ENCODE measurements around the gene MAGEB1.

MAGEB1 gene, protein sequence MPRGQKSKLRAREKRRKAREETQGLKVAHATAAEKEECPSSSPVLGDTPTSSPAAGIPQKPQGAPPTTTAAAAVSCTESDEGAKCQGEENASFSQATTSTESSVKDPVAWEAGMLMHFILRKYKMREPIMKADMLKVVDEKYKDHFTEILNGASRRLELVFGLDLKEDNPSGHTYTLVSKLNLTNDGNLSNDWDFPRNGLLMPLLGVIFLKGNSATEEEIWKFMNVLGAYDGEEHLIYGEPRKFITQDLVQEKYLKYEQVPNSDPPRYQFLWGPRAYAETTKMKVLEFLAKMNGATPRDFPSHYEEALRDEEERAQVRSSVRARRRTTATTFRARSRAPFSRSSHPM

DNA sequence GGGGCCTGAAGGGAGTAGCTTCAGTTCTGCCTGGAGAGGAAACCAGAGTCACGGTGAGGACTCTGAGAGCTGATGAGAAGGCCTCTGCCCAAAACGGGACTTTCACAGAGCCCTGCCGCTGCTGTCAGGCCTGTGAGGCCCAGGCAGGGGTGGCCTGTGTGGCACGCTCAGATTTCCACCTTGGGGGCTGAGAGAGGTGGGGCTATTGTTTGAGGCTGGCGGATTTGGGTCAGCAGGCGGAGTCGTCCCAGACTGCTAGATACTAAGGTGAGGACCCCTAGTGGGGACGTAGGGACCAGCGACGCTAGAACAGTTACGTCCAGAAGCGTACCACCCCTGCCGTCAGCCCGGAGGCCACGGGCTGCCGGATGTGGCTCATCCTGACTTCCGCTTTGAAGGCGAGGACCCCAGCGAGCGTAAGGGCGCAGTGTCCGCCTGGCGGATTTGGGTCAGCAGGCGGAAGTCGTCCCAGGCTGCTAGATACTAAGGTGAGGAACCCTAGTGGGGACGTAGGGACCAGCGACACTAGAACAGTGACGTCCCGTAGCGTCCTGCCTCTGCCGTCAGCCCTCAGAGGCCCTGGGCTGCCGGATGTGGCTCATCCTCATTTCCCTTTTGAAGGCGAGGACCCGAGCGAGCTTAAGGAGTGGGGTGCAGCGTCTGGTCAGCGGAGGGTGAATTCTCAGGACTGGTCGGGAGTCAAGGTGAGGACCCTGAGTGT is at the start of gene MAGEB1:
Gene MAGEB1 (plus strand): TSS at position 378 of the 721 bp plus-strand sequence. CDS start 3,348 bp downstream, outside the sequence.
- no peak for DNase-seq

DNA sequence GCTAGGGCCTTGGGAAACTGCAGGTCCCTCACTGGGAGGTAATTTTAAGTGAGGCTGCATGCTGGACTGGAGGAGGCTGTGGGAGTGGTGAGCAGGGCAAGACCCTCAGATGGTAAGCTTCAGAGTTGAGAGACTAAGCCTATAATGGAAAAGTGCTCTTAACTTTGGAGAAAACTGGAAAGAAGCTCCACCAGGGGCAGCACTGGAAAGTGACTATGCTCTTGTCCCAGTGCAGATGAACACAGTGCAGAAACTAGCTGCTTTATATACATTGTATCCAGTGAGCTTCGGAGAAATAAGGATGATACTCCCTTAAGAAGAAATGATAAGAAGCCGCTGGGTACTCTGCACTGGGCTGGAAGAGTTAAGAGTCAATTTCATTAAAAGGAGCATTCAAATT is 34.8 kb upstream of the MAGEB1 start:
- DNase-seq: no peak

DNA sequence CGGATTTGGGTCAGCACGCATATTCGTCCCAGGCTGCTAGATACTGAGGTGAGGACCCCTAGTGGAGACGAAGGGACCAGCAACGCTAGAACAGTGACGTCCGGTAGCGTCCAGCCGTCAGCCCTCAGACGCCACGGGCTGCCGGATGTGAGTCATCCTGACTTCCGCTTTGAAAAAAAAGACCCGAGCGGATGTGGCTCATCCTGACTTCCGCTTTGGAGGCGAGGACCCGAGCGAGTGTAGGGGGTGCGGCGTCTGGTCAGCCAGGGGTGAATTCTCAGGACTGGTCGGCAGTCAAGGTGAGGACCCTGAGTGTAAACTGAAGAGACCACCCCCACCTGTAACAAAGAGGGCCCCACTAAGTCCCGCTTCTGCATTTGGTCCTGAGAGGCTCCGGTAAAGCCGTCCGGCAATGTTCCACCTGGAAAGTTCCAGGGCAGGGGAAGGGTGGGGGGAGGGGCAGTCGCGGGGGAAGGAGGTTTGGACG is 31.5 kb upstream of the MAGEB1 start, which contains the start of gene MAGEB2:
Gene MAGEB2 (plus strand): TSS at position 207 of the 487 bp plus-strand sequence. CDS start 3,018 bp downstream, outside the sequence.
- DNase-seq: no peak

DNA sequence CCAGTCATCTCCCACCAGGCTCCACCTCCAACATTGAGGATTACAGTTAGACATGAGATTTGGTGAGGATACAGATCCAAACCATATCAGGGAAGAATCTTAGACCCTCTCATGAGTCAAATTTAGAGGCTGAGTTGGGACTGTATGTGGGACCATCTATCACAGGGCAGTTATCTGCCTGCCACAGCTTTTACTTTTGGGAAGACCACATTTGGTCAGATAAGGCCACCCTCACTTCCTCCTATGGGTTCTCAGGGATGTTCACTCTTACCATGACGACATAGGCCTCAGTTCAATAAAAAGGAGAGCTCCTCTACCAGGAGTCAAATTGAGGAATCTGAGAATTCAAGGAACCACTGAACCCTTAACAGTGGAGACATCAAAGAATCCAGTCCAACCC is 29.5 kb upstream of the MAGEB1 start:
- no peak for DNase-seq

DNA sequence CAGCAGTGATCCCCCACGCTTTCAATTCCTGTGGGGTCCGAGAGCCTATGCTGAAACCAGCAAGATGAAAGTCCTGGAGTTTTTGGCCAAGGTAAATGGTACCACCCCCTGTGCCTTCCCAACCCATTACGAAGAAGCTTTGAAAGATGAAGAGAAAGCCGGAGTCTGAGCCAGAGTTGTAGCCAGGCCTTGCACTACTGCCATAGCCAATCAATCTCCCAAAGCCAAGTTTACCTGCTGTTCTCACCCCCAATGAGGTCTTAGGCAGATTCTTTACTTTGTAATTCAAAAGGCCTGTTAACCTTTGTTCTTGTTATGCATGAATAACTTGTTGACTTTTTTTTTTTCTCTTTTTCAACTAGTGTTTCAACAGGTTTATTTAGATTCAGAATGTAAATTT is 27.6 kb upstream of the MAGEB1 start:
- DNase-seq: no peak

DNA sequence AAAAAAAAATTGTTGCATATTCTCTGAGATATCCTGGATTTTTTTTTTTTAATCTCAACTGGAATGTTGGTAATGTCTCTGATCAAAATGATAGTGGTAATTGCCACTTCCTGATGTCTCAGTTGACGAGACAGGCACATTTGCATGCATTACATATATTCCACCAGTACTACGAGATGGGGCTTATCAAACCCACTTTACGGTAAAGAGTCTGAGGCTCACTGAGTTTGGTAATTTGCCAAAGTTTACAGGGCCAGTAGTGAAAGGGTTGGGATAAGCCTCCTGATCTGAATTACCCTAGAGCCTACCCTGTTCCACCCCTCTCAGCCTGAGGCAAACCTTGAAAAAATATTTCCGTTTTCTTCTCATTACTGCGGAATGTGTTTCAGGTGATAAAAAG is 26.3 kb upstream of the MAGEB1 start:
- no peak for DNase-seq

DNA sequence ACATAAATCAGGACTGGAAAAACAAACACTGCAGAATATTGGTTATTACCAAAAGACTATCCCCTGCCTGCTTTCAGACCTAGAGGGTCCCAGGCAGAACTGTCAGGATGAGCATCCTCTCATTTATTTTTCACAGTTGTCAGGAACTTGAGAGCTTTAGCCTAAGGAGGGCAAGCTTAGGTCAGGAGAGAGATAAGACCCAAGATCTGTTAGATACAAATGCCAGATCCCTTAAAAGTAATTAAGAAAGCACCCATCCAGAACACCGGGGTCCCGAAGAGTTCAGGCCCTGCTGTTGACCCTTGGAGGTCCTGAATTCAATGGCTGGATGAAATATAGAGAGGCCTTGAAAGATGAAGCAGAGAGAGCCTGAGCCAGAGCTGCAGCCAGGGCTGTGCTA is 22.4 kb upstream of the MAGEB1 start:
- DNase-seq: no peak

DNA sequence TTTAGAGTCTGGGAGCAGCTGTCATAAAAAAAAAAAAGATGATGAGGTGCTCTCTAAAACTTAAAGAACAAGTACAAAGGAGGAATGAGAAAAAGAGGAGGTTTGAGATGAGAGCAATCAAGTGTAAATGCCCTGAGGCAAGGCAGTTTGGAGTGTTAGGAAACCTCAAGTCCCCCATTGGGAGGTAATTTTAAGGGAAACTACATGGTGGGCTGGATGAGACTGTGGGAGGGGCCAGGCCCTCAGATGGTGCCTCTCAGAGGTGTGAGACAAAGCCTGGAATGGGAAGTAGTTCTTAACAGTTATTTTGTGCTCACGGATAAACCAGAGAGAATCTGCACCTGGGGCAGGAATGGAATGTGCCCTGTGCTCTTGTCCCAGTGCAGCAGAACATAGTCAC is 18.4 kb upstream of the MAGEB1 start:
- no peak for DNase-seq

DNA sequence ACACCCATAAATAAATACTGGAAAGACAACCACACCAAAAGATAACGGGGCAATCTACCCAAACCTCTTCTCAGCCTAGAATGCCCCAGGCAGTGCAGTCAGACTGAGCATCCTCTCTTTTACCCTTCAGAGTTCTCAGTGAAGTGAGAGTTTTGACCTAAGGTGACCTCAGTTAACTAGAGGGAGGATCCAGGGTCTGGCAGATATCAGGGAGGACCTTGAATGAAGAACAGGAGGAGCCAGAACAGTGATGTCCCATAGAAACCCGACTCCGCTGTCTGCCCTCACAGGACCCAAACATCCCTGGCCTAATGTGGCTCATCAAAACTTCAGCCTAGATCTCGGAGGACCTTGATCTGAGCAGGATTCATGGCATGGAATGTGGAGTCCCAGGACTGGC is 16.6 kb upstream of the MAGEB1 start, which contains the start of gene MAGEB3:
Gene MAGEB3 (plus strand): TSS at position 263 of the 400 bp plus-strand sequence. CDS start 5,268 bp downstream, outside the sequence.
- no peak for DNase-seq

DNA sequence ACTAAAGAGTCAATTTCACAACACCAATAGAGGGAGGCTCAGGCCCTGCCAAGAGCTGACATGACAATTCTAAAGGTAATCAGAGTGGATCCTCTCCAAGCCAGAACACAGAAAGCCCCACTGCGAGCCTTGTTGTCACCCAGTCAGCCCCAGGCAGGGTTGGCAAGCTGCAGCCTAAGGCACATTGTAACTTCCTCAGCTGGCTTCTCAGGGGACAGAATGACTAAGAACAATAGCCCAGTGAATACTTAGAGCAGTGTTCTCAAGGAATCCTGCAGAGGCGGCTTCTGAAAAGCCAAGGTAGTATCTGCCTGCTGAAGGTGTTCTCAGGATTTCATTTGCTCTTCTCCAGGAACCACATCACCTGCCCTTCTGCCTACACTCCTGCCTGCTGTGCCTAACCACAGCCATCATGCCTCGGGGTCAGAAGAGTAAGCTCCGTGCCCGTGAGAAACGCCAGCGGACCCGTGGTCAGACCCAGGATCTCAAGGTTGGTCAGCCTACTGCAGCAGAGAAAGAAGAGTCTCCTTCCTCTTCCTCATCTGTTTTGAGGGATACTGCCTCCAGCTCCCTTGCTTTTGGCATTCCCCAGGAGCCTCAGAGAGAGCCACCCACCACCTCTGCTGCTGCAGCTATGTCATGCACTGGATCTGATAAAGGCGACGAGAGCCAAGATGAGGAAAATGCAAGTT is 5.1 kb upstream of the MAGEB1 start, which contains the start of gene MAGEB4:
Gene MAGEB4 (plus strand): TSS at position 277 of the 692 bp plus-strand sequence. CDS start 136 bp downstream, at position 413.
- no peak for DNase-seq

DNA sequence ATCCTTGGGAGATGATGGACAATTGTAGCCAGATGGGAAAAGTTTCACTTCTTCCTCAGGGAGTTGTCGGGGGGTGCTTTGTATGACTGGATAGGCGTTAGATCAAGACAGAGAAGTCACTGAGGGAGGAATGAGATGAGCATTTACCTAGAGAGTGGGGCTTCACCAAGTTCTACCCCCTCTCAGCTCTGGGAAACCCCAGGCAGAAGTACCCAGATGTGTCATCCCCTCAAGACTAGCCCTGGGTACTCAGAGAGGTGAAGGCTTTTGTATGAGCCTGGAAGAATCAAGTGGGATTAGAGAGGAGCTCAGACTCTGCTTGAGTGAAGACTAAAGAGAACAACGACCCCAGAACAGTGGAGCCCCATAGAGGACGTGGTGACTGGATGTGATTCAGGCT is 1.9 kb downstream of the MAGEB1 start:
- DNase-seq: no peak

DNA sequence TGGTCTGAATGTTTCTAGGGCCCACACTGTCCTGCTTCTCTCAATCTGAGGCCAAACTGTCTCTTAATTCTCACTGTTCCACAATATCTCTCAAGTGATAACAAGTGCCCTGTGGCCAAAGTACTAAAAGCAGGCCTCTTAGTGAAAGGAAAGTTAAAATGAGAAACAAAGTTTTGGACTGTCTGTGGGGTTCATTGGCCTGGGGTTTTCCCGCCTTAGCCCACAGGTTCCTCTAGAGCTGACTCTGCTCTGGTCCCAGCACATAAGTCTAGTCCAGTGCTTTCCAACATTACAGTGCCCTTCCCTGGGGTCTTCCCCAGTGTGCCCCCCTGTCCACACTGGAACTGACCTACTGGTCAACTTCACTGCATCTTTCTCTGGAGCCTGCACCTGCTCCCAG is 6.3 kb downstream of the MAGEB1 start:
- no peak for DNase-seq

DNA sequence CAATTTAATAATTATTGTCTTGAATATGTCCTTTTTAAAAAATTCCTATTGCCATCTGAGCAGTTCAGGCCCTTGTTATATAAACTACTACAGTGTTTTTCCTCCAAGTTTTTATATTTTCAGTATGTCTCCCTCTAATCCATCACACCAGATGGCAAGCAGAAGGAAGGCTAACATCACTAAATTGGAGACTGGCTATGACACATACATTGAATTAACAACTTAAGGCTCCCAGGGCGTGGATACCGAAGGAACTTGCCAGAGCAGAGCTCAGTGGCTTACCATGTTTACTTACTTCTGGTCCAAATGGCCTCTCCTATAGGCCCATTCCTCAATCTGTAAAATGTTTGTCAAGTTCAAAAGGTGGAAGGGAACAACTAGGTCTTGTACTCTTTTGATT is 13.0 kb downstream of the MAGEB1 start:
- no peak for DNase-seq

DNA sequence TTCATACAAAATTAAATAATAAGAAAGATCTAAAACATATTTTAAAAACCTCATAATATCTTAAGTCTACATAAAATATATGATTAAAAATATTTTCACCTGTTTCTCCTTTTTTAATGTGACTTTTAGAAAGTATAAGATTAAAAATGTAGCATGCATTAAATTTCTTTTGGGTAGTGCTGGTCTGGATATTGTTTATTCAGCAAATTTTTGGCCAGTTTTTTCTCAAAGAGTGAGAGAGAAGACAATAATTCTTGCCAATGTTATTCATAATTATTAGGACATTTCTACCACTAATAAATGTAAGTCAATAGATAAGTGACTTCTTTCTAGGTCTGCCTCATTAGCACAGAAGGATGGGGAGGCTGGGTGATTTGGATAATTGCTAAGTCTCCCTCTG is 14.1 kb downstream of the MAGEB1 start:
- DNase-seq: no peak

DNA sequence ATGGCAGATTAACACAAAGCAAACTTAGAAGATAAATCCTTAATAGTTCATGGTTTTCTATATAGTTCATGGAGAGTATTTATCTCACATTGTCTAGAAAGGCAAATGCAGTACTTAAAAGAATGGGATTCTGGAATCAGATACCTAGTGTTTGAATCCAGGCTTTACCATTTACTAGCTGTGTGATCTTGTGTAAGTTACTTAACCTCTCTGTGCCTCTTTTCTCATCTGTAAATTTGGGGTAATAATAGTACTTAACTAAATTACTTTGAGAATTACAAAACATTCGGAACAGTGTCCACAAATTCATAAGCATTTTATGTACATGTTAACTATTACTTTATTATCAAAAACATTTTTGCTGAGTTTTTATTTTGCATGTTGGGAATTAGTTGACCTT is 15.8 kb downstream of the MAGEB1 start:
- DNase-seq: no peak

DNA sequence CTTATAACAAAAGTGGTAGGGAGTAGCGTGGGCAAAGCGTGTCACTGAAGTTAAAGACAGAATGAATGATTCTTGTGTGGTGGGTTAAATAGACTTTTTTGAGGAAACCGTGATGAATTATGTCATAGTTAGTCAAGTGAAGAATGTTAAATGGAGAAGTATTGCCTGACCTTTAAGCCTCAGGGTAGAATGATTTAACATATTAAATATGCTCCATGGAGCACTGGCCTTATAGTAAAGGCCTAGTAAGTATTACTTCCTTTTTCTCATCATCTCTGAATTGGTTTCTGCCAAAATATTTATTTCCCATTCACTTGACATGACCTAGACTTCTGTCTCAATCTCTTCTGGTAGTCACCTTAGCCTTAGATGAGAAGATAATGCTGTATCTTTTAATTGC is 23.7 kb downstream of the MAGEB1 start:
- DNase-seq: no peak

DNA sequence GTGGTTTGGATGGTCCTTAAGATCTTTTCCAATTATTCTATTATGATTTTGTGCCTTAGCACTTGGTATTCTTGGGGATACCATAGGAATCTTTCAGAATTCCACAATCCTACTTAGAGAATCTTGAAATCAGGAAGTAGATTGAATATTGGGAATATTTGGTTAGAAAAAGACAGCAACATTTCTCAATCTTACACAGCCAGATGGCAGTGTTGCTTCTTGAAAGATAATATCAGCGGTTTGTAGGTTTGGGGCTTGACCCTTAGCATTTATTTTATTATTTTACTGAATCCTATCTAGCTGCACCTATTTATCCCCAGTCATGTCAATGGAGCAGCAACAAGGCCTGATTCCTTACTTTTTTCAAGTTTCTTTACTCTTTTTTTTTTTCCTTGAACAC is 28.6 kb downstream of the MAGEB1 start:
- DNase-seq: no peak

DNA sequence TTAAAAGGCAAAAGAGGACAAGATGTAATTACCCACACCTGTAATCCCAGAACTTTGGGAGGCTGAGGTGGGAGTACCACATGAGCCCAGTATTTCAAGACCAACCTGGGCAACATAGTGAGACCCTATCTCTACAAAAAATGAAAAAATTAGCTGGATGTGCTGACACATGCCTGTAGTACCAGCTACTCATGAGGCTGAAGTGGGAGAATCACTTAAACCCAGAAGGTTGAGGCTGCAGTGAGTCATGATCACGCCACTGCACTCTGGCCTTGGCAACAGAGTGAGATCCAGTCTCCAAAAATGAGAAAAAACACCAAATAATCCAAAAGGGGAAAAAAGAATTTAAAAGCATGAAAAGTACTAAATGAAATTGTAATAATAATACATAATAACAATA is 31.4 kb downstream of the MAGEB1 start:
- no peak for DNase-seq

DNA sequence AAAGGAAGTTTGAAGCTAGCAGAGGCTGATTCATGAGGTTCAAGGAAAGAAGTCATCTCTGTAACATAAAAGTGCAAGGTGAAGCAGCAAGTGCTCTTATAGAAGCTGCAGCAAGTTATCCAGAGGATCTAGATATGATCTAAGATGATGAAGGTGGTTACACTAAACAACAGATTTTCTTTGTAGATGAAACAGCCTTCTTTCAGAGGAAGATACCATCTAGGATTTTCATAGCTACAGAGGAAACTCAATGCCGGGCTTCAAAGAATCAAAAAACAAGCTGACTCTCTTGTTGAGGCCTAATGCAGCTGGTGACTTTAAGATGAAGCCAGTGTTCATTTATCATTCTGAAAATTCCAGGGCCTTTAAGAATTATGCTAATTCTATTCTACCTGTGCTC is 33.5 kb downstream of the MAGEB1 start:
- no peak for DNase-seq

DNA sequence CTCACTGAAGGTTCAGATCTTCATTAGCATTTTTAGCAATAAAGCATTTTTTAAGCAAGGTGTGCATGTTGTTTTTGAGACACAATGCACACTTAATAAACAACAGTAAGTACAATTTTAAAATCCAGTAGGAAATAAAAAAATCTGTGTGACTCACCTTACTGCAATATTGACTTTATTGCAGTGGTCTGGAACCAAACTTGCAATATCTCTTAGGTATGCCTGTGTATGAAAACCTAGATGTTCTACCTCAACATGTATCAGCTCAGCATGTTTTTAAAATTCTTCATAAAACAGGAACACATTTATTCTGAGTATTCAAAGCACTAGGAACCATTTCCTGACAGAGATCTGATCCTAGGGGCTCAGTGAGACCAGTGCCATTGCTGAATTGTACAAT is 35.6 kb downstream of the MAGEB1 start:
- DNase-seq: no peak

DNA sequence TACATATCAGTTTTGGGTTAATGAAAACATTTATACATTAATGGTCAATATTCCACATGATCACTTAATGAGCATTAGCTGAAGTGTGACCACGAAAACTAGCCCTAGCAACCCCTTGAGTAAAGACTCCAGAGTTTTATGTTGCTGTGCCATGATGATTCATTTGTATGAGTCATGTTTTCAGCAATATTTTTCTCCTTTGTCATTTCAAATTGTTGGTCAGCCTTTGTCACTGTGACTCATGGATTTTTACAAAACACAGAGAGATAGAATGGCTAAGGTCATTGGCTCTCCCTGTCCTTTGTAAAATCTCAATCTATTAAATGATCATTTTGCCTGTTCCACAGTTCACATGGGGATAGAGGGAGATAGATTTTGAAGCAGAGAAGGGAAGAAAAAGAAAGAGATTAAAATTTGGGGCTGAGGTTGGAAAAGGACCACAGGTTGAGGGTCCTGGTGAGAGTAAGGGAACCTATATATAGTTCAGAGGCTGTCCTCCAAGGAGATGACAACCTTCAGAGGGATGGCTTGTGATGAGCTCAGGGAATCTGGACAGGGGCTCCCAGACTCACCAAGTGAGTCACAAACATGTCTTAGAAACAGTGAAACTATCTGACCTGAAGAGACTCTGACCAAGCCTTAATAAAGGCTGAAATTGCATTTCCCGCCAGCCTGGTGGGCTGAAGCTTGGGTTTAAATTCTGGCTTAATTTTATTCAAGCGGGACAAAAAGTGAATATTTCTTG is 36.7 kb downstream of the MAGEB1 start:
- no peak for DNase-seq

DNA sequence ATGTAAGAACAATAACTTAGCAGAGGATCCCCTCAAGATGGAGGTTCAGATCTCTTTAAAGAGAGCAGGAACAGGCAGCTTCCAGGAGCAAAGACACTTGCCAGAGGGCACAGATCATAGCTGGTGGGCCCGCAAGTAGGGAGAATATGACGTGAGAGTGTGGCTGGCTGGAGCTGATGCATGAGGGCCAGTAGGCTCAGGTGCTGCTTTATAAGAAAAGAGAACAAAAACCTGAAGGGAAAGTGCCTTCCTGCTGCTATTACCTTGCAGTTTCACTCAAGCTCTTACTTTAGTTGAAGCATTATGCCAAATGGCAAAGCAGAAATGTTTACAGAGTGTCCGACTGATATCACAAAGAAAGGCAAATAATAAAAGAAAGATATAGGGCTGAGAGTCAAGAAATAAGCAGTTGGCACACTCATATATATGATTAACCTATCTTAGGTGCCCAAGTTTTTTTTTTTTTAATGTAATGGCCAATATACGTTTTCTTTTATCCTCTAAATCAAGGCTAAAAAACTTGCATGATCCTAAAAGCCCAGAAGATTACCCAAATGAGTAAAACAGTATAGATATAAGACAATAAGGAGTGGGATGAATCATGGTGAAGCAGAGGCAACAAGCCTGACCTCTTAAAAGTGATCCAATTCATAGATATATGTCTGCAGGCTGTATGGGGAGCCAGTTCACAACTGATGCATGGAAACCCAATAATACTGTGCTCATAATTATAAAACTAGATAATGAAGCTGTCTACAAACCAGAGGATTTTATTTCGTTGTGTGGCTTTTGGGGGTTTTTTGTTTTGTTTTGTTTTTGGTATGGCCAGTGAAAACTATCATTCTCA is 49.7 kb downstream of the MAGEB1 start:
- DNase-seq: no peak

All from NCI-H510A (cell line).